ENCODE results near the gene PRXL2A. TPM values are rescaled to one million over a fixed set of nuclear protein-coding genes. Genes with fewer than 3 reads are reported as not detected.
A peak's percentile ranks its signal among the peaks of the same experiment; 100 is the strongest.

Gene PRXL2A
- total RNA-seq, 1 donor from 2014 or later: 73.5 TPM

DNA sequence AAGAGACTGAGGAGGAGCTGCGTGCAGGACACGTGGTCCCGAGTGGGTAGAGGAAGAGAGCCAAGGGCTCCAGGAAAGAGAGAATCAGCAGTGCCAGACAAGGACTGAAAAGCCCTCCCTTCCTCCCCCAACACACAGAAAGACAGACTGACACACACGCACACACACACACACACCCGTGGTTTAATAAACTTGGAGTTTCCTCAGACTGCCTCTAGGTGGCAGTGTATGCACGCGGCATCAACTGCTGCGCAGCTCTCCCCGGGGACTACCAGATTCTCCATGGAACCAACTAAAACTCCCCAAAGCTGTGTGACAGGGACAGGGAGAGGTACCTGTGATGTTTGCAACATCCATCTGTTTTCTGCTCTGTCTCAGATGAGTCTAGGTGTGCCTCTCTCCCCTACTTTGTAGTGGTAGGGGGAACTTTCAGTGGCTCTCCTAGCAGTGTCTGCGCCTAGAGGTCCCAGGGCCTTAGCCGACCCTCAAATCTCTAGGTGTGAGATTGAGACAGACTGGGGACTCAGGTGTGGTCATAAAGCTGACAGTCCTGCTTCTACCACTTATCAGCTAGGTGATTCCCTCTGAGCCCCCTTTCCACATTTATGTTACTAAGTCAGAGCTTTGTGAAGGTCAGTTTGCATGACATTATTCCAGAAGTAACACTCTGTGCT is 36.4 kb downstream of the PRXL2A start:
- DNase-seq (ENCODE audit: extremely low spot score, unreplicated experiment): no peak
- no peaks in the 10 kb centered on the region for H3K36me3 Mint-ChIP-seq
- H3K27me3 Mint-ChIP-seq: no peaks in the 10 kb centered on the region
- no peak overlapping the region for H3K4me3 Mint-ChIP-seq
- peak overlapping the region; percentile 33 for H3K27ac Mint-ChIP-seq
- peaks cover 29% of the 10 kb centered on the region for H3K4me1 Mint-ChIP-seq (ENCODE audit: unreplicated experiment)
- H3K9me3 Mint-ChIP-seq: no peaks in the 10 kb centered on the region
- TF ChIP-seq, protein P1, sequence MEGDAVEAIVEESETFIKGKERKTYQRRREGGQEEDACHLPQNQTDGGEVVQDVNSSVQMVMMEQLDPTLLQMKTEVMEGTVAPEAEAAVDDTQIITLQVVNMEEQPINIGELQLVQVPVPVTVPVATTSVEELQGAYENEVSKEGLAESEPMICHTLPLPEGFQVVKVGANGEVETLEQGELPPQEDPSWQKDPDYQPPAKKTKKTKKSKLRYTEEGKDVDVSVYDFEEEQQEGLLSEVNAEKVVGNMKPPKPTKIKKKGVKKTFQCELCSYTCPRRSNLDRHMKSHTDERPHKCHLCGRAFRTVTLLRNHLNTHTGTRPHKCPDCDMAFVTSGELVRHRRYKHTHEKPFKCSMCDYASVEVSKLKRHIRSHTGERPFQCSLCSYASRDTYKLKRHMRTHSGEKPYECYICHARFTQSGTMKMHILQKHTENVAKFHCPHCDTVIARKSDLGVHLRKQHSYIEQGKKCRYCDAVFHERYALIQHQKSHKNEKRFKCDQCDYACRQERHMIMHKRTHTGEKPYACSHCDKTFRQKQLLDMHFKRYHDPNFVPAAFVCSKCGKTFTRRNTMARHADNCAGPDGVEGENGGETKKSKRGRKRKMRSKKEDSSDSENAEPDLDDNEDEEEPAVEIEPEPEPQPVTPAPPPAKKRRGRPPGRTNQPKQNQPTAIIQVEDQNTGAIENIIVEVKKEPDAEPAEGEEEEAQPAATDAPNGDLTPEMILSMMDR (conservative IDR thresholded peaks at IDR 0.05): peak; percentile 70

DNA sequence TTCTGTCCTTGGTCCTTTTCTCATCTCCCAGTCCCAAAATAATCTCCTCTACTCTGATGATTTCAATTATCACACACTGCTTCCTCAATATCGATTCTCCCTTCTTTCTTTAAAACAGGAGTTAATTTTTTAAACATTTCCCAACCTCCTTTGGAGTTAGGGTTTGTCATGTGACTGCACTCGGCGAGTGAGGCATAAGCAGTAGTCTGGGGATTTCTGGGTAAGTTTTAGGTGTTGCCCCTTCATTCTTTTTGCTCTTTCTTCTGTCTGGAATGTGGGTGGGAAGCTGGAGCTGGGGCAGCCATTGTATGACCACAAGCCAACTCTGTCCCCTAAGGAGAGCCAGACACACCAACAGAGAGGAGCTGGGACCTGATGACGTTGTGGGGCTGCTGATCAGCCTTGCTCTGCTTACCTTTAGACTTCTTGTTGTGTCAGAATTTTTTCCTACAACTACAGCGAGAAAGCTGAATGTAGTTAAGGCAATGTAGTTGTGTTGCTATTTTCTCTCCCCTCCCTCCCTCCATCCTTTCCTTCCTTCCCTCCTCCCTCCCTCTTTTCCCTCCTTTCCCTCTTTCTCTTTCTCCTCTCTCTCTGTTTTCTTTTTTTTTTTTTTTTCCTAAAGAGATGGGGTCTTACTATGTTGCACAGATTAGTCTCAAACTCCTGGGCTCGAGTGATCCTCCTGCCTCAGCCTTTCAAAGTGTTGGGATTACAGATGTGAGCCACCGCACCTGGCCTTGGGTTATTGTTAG is 39.3 kb downstream of the PRXL2A start:
- TF ChIP-seq, protein P1 (conservative IDR thresholded peaks at IDR 0.05): no peak
- no peaks in the 10 kb centered on the region for H3K36me3 Mint-ChIP-seq
- H3K4me3 Mint-ChIP-seq: no peak overlapping the region
- H3K27ac Mint-ChIP-seq: no peak overlapping the region
- peaks cover 29% of the 10 kb centered on the region for H3K4me1 Mint-ChIP-seq (ENCODE audit: unreplicated experiment)
- H3K27me3 Mint-ChIP-seq: no peaks in the 10 kb centered on the region
- no peak for DNase-seq (ENCODE audit: extremely low spot score, unreplicated experiment)
- no peaks in the 10 kb centered on the region for H3K9me3 Mint-ChIP-seq

- no peaks in the 10 kb centered on the region for H3K27me3 Mint-ChIP-seq
- TF ChIP-seq, protein P1 (conservative IDR thresholded peaks at IDR 0.05): no peak
- no peak overlapping the region for H3K27ac Mint-ChIP-seq
These were observed 40.0 kb downstream of the PRXL2A start for GRCh38 chr10:80448209-80448942.

GRCh38 chr10:80449520-80449919 is 41.2 kb downstream of the PRXL2A start:
- TF ChIP-seq, protein P1 (conservative IDR thresholded peaks at IDR 0.05): no peak
- Mint-ChIP-seq H3K27me3 (no peaks in the 10 kb centered on the region), H3K36me3 (no peaks in the 10 kb centered on the region), H3K4me3 (no peak overlapping the region), H3K4me1 (ENCODE audit: unreplicated experiment) (peaks cover 18% of the 10 kb centered on the region), H3K9me3 (no peaks in the 10 kb centered on the region), H3K27ac (no peak overlapping the region)
- no peak for DNase-seq (ENCODE audit: extremely low spot score, unreplicated experiment)

More at GRCh38 chr10:80448209-80448942, 40.0 kb downstream of the PRXL2A start:
- Mint-ChIP-seq H3K4me3 (no peak overlapping the region), H3K36me3 (no peaks in the 10 kb centered on the region), H3K9me3 (no peaks in the 10 kb centered on the region), H3K4me1 (ENCODE audit: unreplicated experiment) (peaks cover 28% of the 10 kb centered on the region)
- no peak for DNase-seq (ENCODE audit: extremely low spot score, unreplicated experiment)

DNA sequence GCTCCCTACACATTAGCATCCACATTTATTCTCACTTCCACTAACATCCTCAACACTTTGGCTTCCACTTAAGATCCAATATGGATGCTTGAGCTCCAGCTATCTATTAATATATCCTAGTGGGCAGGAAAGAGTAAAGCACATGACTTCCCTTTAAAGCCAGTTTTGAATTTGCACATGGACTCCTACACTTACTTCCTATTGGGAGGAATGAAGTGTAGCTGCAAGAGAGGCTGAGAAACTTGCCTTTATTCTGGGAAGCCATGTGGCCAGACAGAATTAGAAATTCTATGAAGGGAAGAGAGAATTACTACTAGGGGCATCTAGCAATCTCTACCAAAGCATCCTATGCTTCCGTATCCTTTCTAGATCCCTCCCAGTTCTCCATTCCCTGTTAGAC is 42.8 kb downstream of the PRXL2A start:
- Mint-ChIP-seq H3K4me1 (ENCODE audit: unreplicated experiment) (peaks cover 24% of the 10 kb centered on the region), H3K27me3 (no peaks in the 10 kb centered on the region), H3K36me3 (peaks cover 4% of the 10 kb centered on the region), H3K27ac (no peak overlapping the region), H3K4me3 (no peak overlapping the region), H3K9me3 (no peaks in the 10 kb centered on the region)
- TF ChIP-seq, protein P1 (conservative IDR thresholded peaks at IDR 0.05): no peak
- no peak for DNase-seq (ENCODE audit: extremely low spot score, unreplicated experiment)
